Spleen (tissue), 7 donors: ENCODE measurements around the gene GPRC5C.
A peak's percentile ranks its signal among the peaks of the same experiment; 100 is the strongest.

ENCODE experiments used
- POLR2A ChIP-seq, 3 donors: fragments of 450-650 bp; IDR thresholded peaks; one replicate each; pipeline ENCODE4 v1.5.1; 2017; ENCODE audit warnings: antibody characterized with exemption in 3 of 3, mild to moderate bottlenecking in 1 of 3
- POLR2AphosphoS5 ChIP-seq, 3 donors: sonication (generic); formaldehyde crosslinking; IDR thresholded peaks; one replicate each; pipeline ENCODE4 v1.5.1; 2017; ENCODE audit warnings: antibody characterized with exemption in 3 of 3
- TF ChIP-seq, protein P1 (sequence below), 11 experiments: fragments of 200-600 bp in 7 of 11; fragments of 450-650 bp in 4 of 11; sonication (generic) in 4 of 11; IDR thresholded peaks in 8 of 11; conservative IDR thresholded peaks in 3 of 11; 1 replicate in 7 of 11; 2 replicates in 4 of 11; pipeline versions ENCODE4 v1.4.0 to v1.8.0; 2016 to 2021; ENCODE audit warnings: antibody characterized with exemption in 11 of 11, inconsistent platforms in 4 of 11, mild to moderate bottlenecking in 1 of 11
- donor health status: DM: no; HTN: no; CAD: no; lungs with moderate emphysema.
- donor health status: DM: no; HTN: no; CAD: no.
- donor health status: DM: no; HTN: no; CAD: no.

DNA sequence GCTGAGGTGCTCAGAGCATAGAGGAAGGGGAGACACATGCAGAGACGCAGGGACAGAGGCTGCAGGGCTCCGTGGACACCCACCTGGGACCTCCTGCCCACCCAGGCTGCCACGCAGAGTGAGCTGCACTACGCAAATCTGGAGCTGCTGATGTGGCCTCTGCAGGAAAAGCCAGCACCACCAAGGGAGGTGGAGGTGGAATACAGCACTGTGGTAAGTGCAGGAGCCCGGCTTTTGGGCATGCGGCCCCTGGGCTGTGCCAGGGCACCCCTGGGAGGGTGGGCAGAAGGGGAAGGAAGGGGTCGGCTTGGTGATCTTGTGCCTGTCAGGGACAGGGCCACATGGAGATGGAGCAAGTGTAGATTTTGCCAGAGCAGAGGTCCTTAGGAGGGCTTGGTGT is 49.7 kb downstream of the GPRC5C start:
- TF ChIP-seq POLR2AphosphoS5 (IDR thresholded peaks at IDR 0.05) (peak in 2 of 3 donors; percentile 3 to 47), POLR2A (IDR thresholded peaks at IDR 0.05) (no peak)
- TF ChIP-seq, protein P1, sequence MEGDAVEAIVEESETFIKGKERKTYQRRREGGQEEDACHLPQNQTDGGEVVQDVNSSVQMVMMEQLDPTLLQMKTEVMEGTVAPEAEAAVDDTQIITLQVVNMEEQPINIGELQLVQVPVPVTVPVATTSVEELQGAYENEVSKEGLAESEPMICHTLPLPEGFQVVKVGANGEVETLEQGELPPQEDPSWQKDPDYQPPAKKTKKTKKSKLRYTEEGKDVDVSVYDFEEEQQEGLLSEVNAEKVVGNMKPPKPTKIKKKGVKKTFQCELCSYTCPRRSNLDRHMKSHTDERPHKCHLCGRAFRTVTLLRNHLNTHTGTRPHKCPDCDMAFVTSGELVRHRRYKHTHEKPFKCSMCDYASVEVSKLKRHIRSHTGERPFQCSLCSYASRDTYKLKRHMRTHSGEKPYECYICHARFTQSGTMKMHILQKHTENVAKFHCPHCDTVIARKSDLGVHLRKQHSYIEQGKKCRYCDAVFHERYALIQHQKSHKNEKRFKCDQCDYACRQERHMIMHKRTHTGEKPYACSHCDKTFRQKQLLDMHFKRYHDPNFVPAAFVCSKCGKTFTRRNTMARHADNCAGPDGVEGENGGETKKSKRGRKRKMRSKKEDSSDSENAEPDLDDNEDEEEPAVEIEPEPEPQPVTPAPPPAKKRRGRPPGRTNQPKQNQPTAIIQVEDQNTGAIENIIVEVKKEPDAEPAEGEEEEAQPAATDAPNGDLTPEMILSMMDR (IDR thresholded peaks at IDR 0.05 in 8 of 11, conservative IDR thresholded peaks at IDR 0.05 in 3 of 11) = no peak
